ENCODE data around the gene SPATA46.

The SPATA46 gene

GRCh38 chr1:162396201-162396906 lies 19.7 kb upstream of the SPATA46 start:
- no peak for DNase-seq (ENCODE audit: extremely low spot score, insufficient read length, low read depth)
- no peak for FAIRE-seq

- peak; percentile 77 for FAIRE-seq
- no peak for DNase-seq (ENCODE audit: extremely low spot score, insufficient read length, low read depth)
Observed at GRCh38 chr1:162391790-162392563, 15.3 kb upstream of the SPATA46 start.

- DNase-seq (ENCODE audit: extremely low spot score, insufficient read length, low read depth) (no peak), FAIRE-seq (no peak)
Observed at GRCh38 chr1:162390396-162391185, 13.9 kb upstream of the SPATA46 start.

GRCh38 chr1:162389971-162390370 lies 13.3 kb upstream of the SPATA46 start:
- FAIRE-seq (no peak), DNase-seq (ENCODE audit: extremely low spot score, insufficient read length, low read depth) (no peak)

GRCh38 chr1:162389021-162389818 lies 12.6 kb upstream of the SPATA46 start:
- DNase-seq (ENCODE audit: extremely low spot score, insufficient read length, low read depth) (no peak), FAIRE-seq (peak; percentile 60)

GRCh38 chr1:162388615-162389014 lies 12.0 kb upstream of the SPATA46 start:
- FAIRE-seq (no peak), DNase-seq (ENCODE audit: extremely low spot score, insufficient read length, low read depth) (no peak)

GRCh38 chr1:162388083-162388594 lies 11.5 kb upstream of the SPATA46 start:
- DNase-seq (ENCODE audit: extremely low spot score, insufficient read length, low read depth): no peak
- FAIRE-seq: no peak

GRCh38 chr1:162387226-162388082 lies 10.8 kb upstream of the SPATA46 start:
- DNase-seq (ENCODE audit: extremely low spot score, insufficient read length, low read depth) (no peak), FAIRE-seq (no peak)

- no peak for DNase-seq (ENCODE audit: extremely low spot score, insufficient read length, low read depth)
- FAIRE-seq: no peak
Observed at GRCh38 chr1:162386292-162387225, 9.9 kb upstream of the SPATA46 start.

- DNase-seq (ENCODE audit: extremely low spot score, insufficient read length, low read depth) (no peak), FAIRE-seq (no peak)
Observed at GRCh38 chr1:162385702-162386101, 9.0 kb upstream of the SPATA46 start.

GRCh38 chr1:162385280-162385623 lies 8.6 kb upstream of the SPATA46 start:
- FAIRE-seq (no peak), DNase-seq (ENCODE audit: extremely low spot score, insufficient read length, low read depth) (no peak)

- DNase-seq (ENCODE audit: extremely low spot score, insufficient read length, low read depth): no peak
Observed at GRCh38 chr1:162384601-162385279, 8.1 kb upstream of the SPATA46 start.

GRCh38 chr1:162384116-162384515 lies 7.5 kb upstream of the SPATA46 start:
- DNase-seq (ENCODE audit: extremely low spot score, insufficient read length, low read depth) (no peak), FAIRE-seq (no peak)

More at GRCh38 chr1:162384601-162385279, 8.1 kb upstream of the SPATA46 start:
- FAIRE-seq: no peak

- DNase-seq (ENCODE audit: extremely low spot score, insufficient read length, low read depth) (no peak), FAIRE-seq (no peak)
Observed at GRCh38 chr1:162383516-162383915, 6.9 kb upstream of the SPATA46 start.

- no peak for FAIRE-seq
- no peak for DNase-seq (ENCODE audit: extremely low spot score, insufficient read length, low read depth)
Observed at GRCh38 chr1:162383091-162383490, 6.4 kb upstream of the SPATA46 start.

- DNase-seq (ENCODE audit: extremely low spot score, insufficient read length, low read depth) (no peak), FAIRE-seq (no peak)
Observed at GRCh38 chr1:162381941-162382750, 5.5 kb upstream of the SPATA46 start.

GRCh38 chr1:162381383-162381782 lies 4.7 kb upstream of the SPATA46 start, which contains the start of gene C1orf226:
Gene C1orf226 (plus strand): TSS chr1:162381728. CDS start chr1:162381902, 174 bp downstream.
- no peak for DNase-seq (ENCODE audit: extremely low spot score, insufficient read length, low read depth)
- no peak for FAIRE-seq
